GM18508 (cell line): ENCODE results near the gene AOAH.
A peak's percentile ranks its signal among the peaks of the same experiment; 100 is the strongest.
"Not testable (repeated sequence)": the region's sequence is repeated elsewhere in the genome, so short reads cannot be mapped to it uniquely, and the experiment has no call there.

Experiments used
- ATAC-seq: cut with Tn5 transposase; IDR thresholded peaks from one replicate; pipeline ENCODE4 v1.9.1; 2021; ENCODE audit warnings: moderate number of reproducible peaks; ENCODE audit not compliant: insufficient read depth, unreplicated experiment

The AOAH gene

DNA sequence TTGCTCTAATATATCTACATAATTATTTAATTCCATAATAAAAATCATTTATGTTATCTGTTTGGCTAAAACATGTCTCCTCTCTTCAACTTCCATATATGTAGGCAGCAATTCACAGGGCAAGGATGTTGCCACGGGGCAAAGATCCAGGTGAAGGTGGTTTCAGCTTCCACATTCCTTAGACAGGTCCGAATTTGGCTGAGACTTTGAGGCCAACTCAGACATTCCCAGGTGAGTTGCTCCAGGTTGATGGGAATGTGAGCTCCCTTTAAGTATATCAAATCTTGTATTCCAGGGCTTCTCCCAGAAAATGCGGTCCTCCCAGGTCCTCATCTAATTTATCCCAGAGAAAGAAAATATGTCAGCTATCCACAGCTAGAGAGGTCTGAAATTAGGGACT, 15.1 kb upstream of the AOAH start:
- no peak for ATAC-seq

DNA sequence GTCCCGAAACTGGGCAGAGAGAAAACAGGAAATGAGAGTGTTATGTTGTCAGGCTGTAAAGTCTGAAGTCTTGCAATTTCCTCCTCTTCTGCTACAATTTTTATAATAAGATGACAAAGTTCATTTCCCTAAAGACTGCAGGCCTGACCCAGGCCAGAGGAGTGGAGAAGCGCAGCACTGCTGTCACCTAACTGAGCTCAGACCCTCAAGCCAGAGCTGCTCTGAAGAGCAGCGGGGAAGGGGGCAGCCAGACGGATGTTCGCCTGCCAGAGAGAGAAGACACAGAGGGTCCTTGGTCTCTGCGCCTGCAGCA, 12.6 kb upstream of the AOAH start:
- ATAC-seq: peak; percentile 94

DNA sequence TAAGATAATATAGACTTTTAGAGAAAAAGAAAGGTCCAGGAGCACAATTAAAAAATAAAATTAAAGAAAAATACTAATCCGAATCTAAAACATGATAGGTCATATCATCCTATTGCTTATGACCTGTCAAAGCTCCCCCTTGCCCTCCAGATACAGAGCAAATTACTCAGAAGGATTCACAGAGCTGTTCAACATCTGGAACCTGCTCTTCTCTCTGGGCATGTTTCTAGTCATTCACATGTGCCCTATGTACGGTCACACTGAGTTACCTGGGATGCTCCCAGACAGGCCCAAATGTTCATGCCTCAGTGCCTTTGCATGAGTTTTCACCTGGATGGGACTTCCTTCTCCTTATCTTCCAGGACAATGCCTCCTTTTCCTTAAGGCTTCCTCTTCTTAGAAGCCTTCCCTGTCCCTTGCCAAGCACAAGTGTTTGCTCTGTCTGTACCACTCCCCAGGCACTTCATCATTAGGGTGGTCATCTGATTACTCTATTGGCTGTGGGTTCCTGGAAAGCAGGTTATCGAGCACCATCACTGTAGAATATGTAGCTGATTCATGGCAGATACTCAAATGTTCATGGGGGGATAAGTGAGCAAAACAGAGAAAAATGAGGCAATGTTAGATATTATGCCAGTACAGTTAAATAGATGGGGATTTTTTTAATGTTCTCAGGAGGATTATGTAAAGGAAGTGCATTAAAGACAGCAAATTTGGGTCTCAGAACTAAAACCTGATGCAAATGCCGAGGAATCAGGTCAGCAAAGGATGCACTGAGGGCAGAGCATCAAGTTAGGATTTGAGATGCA, 12.0 kb upstream of the AOAH start:
- ATAC-seq: no peak

DNA sequence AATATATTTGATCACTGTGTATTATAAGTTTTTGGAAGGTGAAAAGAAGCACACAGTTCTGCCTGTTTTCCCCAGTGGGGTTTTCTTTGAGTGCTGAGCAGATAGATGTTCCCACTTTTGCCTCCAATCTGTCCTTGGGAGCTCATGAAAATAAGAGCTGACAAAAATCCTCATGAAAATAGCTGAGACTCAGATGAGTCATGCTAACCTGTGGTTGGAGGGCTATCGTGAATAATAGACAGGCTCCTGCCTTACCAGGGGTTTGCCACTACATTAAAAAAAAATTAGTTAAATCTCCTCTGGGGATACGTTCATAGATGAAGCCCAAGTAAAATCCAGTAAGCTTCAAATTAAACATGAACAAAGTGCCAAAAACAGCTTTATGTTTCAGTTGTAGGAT, 10.9 kb upstream of the AOAH start:
- no peak for ATAC-seq

DNA sequence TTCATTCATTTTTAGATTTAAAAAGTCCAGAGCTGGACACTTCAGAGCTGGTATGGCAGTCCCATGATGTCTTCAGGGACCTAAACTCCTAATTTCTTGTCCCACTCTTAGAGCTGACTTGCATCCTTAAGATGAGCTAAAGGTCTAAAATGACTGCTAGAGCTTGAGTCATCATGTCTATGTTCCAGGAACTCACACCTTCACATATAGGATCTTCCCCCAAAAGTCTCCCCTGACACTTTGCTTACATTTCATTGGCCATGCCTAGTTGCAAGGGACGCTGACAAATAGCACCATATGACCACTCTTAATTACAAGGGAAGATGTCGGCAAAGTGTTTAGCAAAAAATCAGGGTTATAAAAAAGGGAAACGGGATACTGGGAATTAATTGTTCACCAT, 10.4 kb upstream of the AOAH start:
- ATAC-seq: no peak

DNA sequence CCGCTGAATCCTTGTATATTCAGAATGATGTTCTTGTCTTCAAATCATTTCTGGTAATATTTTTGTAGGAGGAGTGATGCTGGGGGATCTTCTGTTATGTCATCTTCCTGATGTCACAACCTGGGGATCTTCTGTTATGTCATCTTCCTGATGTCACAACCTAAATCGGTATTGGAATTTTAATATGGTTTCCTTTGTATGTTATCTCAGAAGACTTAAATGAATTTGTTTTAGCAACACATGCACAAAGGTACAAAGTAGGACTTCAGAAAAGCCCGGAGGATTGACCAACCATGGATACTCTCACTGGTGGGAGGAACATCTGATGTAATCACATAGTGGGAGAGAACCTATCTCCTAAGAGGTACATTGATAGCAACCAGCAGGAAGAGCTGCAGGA, 9.1 kb upstream of the AOAH start:
- ATAC-seq: no peak

DNA sequence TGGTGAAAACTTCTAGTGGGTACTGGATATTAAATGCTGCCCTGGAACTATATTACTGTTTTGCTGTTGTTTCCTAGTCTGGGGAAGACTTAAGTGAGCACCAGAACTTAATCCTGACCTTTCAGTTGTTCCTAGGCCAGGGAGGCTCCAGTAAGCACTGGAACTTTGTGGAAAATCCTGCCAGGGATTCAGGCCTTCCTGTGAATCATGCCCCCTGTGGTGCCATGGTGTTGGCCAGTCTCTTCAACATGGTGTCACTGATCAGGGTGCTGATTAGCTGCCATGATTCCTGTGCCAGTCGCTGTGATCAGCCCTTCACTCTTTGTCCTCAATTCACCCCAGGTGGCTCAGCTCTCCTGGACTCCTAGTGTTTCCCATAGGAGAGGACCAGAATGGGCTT, 8.5 kb upstream of the AOAH start:
- no peak for ATAC-seq

DNA sequence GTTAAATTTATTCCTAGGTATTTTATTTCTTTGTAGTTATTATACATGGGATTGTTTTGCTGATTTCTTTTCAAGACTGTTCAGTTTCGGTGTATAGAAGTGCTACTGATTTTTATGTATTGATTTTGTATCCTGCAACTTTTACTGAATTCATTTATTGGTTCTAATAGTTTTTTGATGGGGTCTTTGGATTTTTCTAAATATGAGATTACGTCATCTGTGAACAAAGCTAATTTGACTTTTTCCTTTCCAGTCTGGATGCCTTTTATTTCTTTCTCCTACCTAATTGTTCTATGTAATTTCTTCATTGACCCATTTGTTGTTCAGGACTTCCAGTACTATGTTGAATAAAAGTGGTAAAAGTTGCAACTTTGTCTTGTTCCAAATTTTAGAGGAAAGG, 5.8 kb upstream of the AOAH start:
- ATAC-seq: no peak

DNA sequence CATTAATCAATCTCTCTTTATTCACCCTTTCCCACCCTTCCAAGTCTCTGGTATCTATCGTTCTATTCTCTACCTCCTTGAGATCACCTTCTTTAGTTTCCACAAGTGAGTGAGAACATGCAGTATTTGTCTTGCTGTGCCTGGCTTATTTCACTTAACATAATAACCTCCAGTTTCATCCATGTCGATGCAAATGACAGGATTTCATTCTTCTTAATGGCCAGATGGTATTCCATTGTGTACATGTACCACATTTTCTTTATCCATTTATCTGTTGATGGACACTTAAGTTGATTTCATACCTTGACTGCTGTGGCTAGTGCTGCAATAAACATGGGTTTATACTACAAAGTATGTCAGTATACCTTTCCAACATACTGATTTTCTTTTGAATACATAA, 3.8 kb upstream of the AOAH start:
- no peak for ATAC-seq

DNA sequence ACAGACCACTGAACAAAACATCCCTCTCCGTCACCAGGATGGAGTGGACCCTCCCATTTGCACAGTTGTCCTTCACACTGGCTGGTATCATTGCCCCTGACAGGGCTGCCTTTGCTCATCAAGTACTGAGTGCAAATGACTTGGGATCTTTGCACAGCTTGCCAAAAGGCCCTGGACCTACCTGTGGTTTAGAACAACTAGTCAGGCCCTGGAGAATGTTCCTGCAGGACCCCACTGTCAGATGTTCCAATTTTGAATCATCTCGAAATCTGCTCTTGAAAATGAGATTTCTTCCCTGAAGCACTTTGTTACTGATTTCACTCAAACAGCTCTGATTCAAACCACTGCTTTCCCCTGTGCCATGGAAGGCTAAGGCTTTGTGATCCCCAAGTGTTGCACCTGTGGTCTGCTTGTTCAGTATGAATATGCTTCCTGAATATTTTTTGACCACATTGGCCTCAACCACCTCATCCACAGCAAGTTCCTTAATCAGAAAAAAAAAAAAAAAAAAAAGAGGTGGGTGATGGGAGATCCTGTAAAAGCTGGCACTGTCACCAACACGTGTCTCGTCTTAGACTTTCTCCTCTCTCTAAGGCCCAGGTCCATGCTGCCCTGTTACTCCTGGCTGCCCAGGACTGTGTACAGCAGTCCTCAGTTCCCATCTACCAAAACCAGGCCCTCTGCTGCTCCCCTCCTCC, 2.7 kb upstream of the AOAH start:
- ATAC-seq: no peak

DNA sequence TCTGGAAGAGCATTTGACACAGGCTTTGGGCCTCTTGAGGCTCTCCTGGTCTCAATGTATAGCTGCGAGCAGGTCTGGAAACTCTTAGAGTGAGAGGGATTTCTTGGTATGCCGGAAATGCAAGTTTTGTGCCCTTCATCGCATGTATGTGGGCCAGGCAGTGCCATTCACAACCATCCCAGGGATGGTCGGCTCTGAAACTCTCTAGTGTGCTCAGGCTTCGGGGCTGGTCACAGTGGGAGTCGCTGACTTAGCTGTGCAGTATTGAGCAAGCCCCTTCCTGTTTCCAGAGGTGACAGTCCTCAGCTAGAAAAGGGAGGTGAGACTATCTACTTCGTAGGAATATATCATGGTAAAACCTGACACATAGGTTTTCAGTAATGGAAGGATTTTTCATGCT, 2.0 kb upstream of the AOAH start:
- no peak for ATAC-seq

DNA sequence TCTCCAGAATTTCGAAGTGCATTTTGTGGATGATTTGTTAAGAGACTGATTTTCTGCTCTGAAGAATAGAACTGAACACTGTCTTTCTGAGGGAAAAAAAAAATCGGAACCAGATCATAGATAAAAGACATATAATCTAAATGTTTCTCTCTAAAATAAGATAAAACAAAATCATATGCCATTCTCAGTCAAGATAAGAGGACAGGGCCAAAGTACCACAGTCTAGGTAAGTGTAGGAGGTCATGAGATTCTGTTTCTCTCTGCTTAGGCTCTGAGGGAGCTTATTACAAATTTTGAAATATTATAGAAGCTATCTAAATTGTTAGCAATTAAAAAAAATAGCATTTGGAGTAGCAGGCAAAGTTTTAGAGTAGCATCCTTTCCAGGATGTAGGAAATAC, 702 bp upstream of the AOAH start:
- no peak for ATAC-seq

DNA sequence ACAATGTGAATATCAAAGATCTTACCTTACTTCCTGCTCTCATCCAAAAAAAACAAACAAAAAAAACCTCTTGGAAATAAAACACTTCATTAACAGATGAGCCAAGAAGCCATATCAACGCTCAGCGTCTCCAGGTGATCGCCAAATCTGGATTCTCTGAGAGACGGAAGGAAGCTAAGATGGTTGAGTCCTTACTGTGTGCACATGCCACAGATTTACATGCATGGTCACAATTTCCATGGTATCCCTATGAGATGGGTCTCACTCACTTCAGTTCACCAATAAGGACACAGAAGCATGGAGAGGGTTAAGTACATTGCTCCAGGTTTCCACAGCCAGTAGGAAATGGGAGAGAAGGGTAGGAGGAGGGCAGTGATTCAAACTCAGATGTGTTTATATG, 1.0 kb downstream of the AOAH start:
- no peak for ATAC-seq

DNA sequence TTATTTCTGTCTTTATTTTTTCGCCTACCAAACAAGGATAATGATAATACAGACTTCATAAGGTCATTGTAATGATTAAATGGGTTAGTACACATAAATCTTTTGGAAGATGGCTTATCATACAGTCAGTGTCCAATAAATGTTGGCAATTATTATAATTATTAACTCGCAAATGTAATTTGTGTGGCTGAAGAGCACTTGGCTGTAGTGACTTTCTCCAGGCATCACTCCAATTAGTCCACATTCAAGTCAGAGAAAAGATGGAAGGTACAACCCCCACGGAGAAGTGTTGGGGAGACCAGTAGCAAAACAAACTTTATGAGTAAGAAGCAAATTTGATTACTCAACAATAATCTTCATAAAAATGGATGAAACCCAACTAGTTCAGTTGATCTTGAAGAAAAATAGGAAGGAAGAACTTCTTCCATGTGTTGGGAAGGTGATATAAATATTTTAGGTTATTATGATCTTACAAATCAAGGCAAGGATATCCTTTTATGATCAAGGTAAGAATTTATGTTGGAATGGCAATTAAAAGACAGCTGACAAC, 5.1 kb downstream of the AOAH start:
- no peak for ATAC-seq

DNA sequence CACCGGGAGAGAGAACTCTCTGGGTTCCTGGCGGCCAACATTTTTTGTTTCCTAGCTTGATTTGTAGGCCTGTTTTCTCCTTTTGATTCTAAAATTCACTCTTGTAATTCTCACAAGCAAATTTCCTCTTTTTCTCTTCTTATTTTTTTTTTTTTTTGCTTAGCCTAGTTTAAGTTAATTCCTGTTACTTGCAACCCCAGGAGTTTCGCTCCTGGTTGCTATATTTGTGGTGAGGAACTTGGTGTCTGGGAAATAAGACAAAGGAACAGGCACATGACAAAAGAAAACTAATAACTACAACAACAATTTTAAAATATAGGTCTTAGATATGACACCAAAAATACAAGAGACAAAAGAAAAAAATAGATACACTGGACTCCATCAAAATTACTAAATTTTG, 6.7 kb downstream of the AOAH start:
- ATAC-seq: no peak

DNA sequence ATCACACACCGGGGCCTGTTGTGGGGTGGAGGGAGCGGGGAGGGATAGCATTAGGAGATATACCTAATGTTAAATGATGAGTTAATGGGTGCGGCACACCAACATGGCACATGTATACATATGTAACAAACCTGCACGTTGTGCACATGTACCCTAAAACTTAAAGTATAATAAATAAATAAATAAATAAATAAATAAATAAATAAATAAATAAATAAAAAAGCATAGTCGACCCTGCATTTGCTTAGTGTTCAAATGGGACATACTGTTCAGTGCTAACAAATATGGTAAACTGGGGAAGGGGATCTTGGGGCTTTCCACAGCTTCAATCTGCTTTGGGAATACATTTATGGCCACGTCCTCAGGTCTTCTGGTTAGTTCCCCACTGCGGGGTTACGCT, 7.5 kb downstream of the AOAH start:
- not testable (repeated sequence) for ATAC-seq

DNA sequence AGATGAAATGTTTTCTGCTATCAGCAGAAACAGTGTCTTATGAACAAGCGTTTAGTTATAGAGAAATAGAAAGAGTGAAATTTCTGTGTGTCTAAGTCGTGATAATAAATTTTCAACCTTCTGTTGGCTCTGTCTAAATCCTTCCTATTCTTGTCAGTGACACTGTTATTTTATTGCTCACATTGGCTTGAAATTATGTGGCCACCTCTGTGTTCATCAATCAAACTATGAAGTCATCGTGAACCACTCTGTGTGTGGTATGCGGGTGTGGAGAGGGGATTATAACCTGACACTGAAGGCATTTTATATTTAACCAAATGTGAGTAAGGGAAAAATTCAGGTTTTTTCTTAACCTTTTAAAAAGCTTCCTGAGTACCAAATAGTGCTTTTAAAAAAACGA, 12.3 kb downstream of the AOAH start:
- ATAC-seq: no peak

DNA sequence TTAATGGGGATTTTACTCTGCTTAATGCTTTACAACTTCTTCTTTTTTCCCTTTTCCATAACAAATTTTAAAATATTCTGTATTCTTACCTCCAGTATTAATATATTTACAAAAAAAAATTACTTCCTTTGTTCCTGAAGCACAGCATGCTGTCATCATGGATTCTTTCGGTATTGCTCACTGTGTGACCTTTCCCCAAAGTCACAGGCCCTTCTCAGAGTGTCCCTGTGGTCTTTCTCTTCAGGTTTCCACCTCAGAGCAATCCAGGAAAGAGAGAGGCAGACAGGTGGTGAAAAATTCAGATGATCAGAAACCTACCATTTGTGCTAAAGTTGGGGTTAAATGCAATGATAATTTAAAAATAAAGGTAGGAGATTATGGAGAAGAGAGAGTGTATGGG, 13.0 kb downstream of the AOAH start:
- no peak for ATAC-seq

DNA sequence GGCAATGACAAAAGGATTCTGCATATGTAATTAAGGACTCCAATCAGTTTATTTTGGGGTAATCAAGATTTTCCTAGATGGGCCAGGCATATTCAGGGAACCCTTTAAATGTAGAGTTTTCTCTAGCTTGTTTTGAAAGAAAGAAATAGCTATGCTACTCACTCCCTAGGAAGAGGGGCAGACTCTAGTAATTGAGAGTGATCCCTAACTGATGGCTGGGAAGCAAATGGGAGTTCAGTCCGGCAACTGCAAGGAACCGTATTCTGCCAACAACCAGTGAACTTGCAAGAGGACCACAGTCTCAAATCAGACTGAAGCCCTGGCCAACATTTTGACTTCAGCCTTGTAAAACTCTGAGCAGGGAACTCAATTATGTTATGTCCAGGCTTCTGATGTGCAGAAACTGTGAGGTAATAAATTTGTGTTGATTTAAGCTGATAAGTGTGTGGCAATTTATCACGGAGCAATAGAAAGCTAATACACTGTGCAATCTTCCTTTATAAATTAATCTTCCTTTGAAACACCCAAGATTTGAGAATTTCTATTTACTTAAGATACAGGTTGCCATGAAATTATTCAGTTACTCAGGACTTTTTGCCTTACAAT, 14.0 kb downstream of the AOAH start:
- ATAC-seq: no peak

DNA sequence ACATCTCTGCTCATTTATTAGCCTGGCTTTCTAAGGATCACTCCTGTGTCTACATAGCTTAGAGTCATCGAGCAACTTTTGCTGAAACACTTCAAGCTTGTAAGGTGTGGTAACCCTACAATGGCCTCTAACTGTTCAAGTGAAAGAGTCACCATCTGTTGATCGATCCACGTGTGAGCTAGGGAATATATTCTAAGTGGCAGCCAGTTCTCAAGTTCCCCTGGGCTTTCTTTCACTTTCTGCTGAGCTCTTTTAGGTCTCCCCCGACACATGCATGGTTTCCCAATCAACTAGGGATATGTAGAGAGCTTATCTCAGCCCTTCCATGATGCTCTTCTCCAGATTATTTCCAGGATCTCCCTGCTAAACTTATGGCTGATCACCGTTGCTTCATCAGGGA, 15.5 kb downstream of the AOAH start:
- ATAC-seq: no peak

DNA sequence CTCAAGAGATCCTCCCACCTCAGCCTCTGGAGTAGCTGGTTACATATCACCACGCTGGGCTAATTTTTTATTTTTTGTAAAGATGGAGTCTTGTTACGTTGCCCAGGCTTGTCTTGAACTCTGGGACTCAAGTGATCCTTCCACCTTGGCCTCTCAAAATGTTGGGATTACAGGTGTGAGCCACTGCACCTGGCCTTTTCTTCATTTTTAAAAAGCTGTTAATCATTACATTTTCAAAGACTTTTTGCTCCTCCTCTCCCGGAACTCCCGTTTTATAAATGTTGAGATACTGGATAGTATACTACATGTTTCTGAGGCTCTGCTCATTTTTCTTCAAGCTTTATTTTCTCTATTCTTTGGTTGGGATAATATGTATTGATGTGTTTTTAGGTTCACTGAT, 16.4 kb downstream of the AOAH start:
- no peak for ATAC-seq

DNA sequence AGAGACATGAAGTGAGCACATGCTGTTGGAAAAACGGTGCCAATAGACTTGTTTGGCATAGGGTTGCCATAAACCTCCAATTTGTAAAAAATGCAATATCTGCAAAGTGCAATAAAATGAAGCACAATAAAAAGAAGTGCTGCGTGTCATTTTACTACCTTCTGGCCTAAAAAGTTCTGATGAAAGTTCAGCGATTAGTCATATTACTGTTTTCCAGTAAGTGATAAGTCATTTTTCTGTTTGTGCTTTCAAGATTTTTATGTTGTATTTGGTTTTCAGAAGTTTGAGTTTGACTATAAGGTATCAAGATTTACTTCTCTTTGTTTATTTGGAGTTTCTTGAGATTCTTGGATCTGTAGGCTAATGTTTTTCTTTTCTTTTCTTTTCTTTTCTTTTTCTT, 16.8 kb downstream of the AOAH start:
- ATAC-seq: no peak
